Measurements from ENCODE around the gene TPBG. TPM values are rescaled to one million over a fixed set of nuclear protein-coding genes. Genes with fewer than 3 reads are reported as not detected.

TPBG gene
- 1 to 10 TPM in 1 of 2 donors, under 1 TPM in 1; 0.43 to 1.9 TPM for total RNA-seq

- Mint-ChIP-seq H3K27ac (peak within 1 kb of the TSS; percentile 68), H3K4me1 (peaks cover 9% of the 10 kb centered on the region), H3K9me3 (no peaks in the 10 kb centered on the region), H3K36me3 (ENCODE audit: low read depth) (peaks cover 11% of the 10 kb centered on the region), H3K27me3 (peaks cover 22% of the 10 kb centered on the region), H3K4me3 (peak within 1 kb of the TSS; percentile 85)
- peak; percentile 77 for ATAC-seq (replicated peaks)
These were observed at the start of gene TPBG for GRCh38 chr6:82363428-82364086. Gene TPBG (plus strand): TSS chr6:82363817. CDS start chr6:82364962, 1,145 bp downstream.

- Mint-ChIP-seq H3K9me3 (peaks cover 4% of the 10 kb centered on the region), H3K27me3 (peaks cover 5% of the 10 kb centered on the region), H3K27ac (no peak overlapping the region), H3K36me3 (ENCODE audit: low read depth) (no peaks in the 10 kb centered on the region), H3K4me1 (no peaks in the 10 kb centered on the region), H3K4me3 (no peak overlapping the region)
- no peak for ATAC-seq (replicated peaks)
These were observed 41.2 kb upstream of the TPBG start for GRCh38 chr6:82322386-82322785.

- ATAC-seq (replicated peaks) = no peak
- Mint-ChIP-seq H3K4me1 (no peaks in the 10 kb centered on the region), H3K27me3 (peaks cover 12% of the 10 kb centered on the region), H3K9me3 (peaks cover 4% of the 10 kb centered on the region), H3K27ac (no peak overlapping the region), H3K36me3 (ENCODE audit: low read depth) (no peaks in the 10 kb centered on the region), H3K4me3 (no peak overlapping the region)
These were observed 33.9 kb upstream of the TPBG start for GRCh38 chr6:82329766-82330165.

- no peak for ATAC-seq (replicated peaks)
- peaks cover 4% of the 10 kb centered on the region for H3K9me3 Mint-ChIP-seq
- peaks cover 15% of the 10 kb centered on the region for H3K27me3 Mint-ChIP-seq
- no peaks in the 10 kb centered on the region for H3K4me1 Mint-ChIP-seq
- no peaks in the 10 kb centered on the region for H3K36me3 Mint-ChIP-seq (ENCODE audit: low read depth)
- H3K4me3 Mint-ChIP-seq = no peak overlapping the region
- H3K27ac Mint-ChIP-seq = no peak overlapping the region
These were observed 33.3 kb upstream of the TPBG start for GRCh38 chr6:82330171-82330804.

- peaks cover 15% of the 10 kb centered on the region for H3K27me3 Mint-ChIP-seq
- H3K9me3 Mint-ChIP-seq = peaks cover 4% of the 10 kb centered on the region
- no peak overlapping the region for H3K27ac Mint-ChIP-seq
- ATAC-seq (replicated peaks) = no peak
- H3K4me3 Mint-ChIP-seq = no peak overlapping the region
- no peaks in the 10 kb centered on the region for H3K36me3 Mint-ChIP-seq (ENCODE audit: low read depth)
- no peaks in the 10 kb centered on the region for H3K4me1 Mint-ChIP-seq
These were observed 32.4 kb upstream of the TPBG start for GRCh38 chr6:82331031-82331773.

GRCh38 chr6:82333781-82334180, 29.8 kb upstream of the TPBG start:
- Mint-ChIP-seq H3K4me1 (no peaks in the 10 kb centered on the region), H3K27ac (no peak overlapping the region), H3K9me3 (no peaks in the 10 kb centered on the region), H3K4me3 (no peak overlapping the region), H3K36me3 (ENCODE audit: low read depth) (no peaks in the 10 kb centered on the region), H3K27me3 (peaks cover 15% of the 10 kb centered on the region)
- peak; percentile 84 for ATAC-seq (replicated peaks)

GRCh38 chr6:82337688-82338257, 25.8 kb upstream of the TPBG start:
- H3K9me3 Mint-ChIP-seq = peaks cover 10% of the 10 kb centered on the region
- H3K4me3 Mint-ChIP-seq = no peak overlapping the region
- no peaks in the 10 kb centered on the region for H3K36me3 Mint-ChIP-seq (ENCODE audit: low read depth)
- ATAC-seq (replicated peaks) = no peak
- H3K4me1 Mint-ChIP-seq = no peaks in the 10 kb centered on the region
- no peak overlapping the region for H3K27ac Mint-ChIP-seq
- H3K27me3 Mint-ChIP-seq = peaks cover 4% of the 10 kb centered on the region

GRCh38 chr6:82348130-82348529, 15.5 kb upstream of the TPBG start:
- Mint-ChIP-seq H3K9me3 (peaks cover 3% of the 10 kb centered on the region), H3K36me3 (ENCODE audit: low read depth) (no peaks in the 10 kb centered on the region), H3K27me3 (peaks cover 8% of the 10 kb centered on the region), H3K4me3 (no peak overlapping the region), H3K4me1 (no peaks in the 10 kb centered on the region), H3K27ac (no peak overlapping the region)
- no peak for ATAC-seq (replicated peaks)

GRCh38 chr6:82353848-82354247, 9.8 kb upstream of the TPBG start:
- ATAC-seq (replicated peaks) = no peak
- Mint-ChIP-seq H3K27ac (no peak overlapping the region), H3K36me3 (ENCODE audit: low read depth) (no peaks in the 10 kb centered on the region), H3K4me1 (no peaks in the 10 kb centered on the region), H3K27me3 (peaks cover 5% of the 10 kb centered on the region), H3K9me3 (no peaks in the 10 kb centered on the region), H3K4me3 (no peak overlapping the region)

- Mint-ChIP-seq H3K4me3 (no peak overlapping the region), H3K27ac (no peak overlapping the region), H3K27me3 (peaks cover 16% of the 10 kb centered on the region), H3K9me3 (no peaks in the 10 kb centered on the region), H3K36me3 (ENCODE audit: low read depth) (peaks cover 11% of the 10 kb centered on the region), H3K4me1 (peaks cover 7% of the 10 kb centered on the region)
- no peak for ATAC-seq (replicated peaks)
These were observed 3.1 kb upstream of the TPBG start for GRCh38 chr6:82360552-82360951.

GRCh38 chr6:82361631-82362030, 2.0 kb upstream of the TPBG start:
- Mint-ChIP-seq H3K9me3 (no peaks in the 10 kb centered on the region), H3K4me3 (no peak overlapping the region), H3K36me3 (ENCODE audit: low read depth) (peaks cover 11% of the 10 kb centered on the region), H3K27ac (no peak overlapping the region), H3K4me1 (peaks cover 9% of the 10 kb centered on the region), H3K27me3 (peaks cover 22% of the 10 kb centered on the region)
- ATAC-seq (replicated peaks) = no peak

GRCh38 chr6:82362144-82362543, 1.5 kb upstream of the TPBG start:
- no peak overlapping the region for H3K27ac Mint-ChIP-seq
- ATAC-seq (replicated peaks) = no peak
- peaks cover 22% of the 10 kb centered on the region for H3K27me3 Mint-ChIP-seq
- peaks cover 11% of the 10 kb centered on the region for H3K36me3 Mint-ChIP-seq (ENCODE audit: low read depth)
- peaks cover 9% of the 10 kb centered on the region for H3K4me1 Mint-ChIP-seq
- no peaks in the 10 kb centered on the region for H3K9me3 Mint-ChIP-seq
- peak overlapping the region; percentile 85 for H3K4me3 Mint-ChIP-seq

- Mint-ChIP-seq H3K27ac (peak overlapping the region; percentile 68), H3K36me3 (ENCODE audit: low read depth) (peaks cover 11% of the 10 kb centered on the region), H3K4me3 (peak overlapping the region; percentile 85), H3K9me3 (no peaks in the 10 kb centered on the region), H3K4me1 (peaks cover 9% of the 10 kb centered on the region), H3K27me3 (peaks cover 22% of the 10 kb centered on the region)
- ATAC-seq (replicated peaks) = no peak
These were observed 664 bp upstream of the TPBG start for GRCh38 chr6:82362878-82363427.

All from activated T-helper 17 cell treated with anti-CD3 and anti-CD28 coated beads, Interleukin-2, amount 50 U/mL, for 72 hours (primary cell).